NCI-H1436 treated with DMSO at 0.1 percent for 48 hours (cell line): ENCODE data around the gene WDFY4.

Source experiments
- DNase-seq: peaks from one replicate; lab custom pipeline; 2025; lab: John Stamatoyannopoulos, UW

WDFY4 gene

DNA sequence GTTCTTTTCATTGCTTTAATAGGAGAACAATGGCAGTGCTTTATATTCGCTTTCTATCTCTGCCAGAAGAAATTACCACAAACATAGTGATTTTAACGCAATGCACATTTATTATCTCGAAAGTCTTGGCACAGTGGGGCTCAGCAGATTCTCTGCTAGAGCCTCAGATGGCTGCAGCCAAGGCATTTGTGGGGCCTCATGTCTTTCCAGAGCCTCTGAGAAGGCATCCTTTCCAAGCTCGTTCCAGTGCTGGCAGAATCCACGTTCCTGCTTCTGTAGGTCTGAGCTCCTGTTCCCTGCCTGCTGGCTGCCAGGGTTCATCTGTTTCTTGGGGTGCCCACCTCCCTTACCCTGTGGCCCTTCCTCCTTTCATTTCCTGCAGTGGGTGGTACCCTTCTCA is 194.8 kb downstream of the WDFY4 start:
- DNase-seq = no peak

DNA sequence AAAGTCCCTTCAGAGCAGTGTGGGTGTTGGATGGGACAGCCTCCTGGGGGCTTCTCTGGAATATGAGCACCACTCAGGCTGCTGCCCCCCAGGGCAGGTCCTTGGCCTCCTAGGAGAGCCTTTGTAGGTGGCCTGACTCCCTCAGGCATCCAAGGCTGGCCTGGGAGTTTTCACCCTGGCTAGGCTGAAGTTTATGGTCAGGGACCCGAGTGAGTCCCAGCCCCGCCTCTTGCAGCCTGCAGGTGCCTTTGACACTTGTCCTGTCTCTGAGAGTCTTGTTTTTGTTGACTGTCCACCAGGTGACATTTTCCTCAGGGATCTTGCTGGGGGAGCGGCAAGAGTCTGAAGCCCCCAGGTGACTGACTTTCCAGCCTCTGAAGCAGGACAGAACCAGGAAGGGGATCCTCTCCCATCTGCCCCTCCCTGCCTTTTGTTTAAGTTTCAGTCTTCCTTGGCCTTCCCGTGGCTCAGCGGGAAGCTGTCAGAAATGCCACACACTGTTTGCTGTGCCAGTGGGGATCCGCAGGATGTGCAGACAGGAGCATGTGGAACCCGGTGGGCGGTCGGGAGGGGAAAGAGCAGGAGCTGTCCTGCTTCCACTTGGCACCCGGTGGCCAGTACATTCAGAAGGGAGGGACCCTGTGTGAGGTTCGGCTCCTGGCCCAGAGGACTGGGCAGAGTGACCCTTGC is 195.5 kb downstream of the WDFY4 start:
- no peak for DNase-seq

DNA sequence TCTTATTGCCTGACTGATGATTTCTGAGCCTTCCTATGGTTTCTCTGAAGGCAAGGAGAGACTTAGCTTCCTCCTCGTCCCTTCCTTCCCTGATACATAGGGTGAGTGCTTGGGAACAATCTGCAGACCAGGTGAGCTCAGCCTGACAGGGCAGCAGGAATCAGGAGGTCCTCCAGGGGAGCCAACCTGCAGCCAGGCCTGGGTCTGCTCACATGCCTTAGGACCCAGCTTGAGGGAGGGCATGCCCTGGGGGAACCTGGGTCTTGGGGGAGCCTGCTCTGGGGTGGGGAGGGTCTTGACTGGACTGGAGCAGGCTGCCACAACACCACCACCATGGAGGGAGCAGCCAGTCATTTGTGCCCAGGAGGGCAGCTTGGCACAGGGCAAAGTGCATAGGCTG is 197.3 kb downstream of the WDFY4 start:
- no peak for DNase-seq

DNA sequence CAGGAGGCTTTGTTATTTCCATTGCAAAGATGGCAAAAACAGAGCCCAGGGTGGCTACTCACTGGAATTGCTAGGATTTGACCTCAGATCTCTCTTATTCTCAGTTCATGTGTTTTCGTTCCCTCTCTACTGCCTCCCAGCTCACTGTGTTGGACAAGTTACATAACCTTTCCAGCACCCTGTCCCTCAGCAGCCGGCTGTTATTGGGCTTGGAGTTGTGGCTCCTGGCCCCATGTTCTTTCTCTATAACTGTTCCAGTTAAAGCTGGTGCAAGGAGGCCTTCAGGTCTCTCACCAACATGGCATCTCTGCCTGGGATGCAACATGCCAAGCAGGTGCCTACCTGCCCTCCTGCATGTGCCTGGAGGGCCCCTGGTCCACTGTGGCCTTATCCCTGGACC is 198.2 kb downstream of the WDFY4 start:
- DNase-seq = no peak

DNA sequence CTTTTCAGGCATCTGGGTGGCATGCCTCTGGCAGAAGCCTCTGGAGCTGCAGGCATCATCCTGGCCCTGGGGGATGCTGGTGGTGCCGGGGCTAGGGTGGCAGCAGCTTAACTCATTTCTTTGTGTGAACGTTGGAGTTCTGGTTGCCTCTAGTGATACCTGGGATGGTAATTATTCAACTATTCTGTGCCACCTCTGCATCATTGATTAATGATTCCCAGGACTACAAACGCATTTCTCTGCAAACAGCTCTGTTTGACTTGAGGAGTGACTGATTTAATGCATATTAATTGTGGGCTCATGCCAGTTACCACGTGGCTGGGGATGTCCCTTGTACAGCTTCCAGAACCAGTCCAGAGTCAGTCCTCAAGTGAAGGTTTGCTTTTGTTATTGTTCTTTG is 199.0 kb downstream of the WDFY4 start:
- DNase-seq = no peak

DNA sequence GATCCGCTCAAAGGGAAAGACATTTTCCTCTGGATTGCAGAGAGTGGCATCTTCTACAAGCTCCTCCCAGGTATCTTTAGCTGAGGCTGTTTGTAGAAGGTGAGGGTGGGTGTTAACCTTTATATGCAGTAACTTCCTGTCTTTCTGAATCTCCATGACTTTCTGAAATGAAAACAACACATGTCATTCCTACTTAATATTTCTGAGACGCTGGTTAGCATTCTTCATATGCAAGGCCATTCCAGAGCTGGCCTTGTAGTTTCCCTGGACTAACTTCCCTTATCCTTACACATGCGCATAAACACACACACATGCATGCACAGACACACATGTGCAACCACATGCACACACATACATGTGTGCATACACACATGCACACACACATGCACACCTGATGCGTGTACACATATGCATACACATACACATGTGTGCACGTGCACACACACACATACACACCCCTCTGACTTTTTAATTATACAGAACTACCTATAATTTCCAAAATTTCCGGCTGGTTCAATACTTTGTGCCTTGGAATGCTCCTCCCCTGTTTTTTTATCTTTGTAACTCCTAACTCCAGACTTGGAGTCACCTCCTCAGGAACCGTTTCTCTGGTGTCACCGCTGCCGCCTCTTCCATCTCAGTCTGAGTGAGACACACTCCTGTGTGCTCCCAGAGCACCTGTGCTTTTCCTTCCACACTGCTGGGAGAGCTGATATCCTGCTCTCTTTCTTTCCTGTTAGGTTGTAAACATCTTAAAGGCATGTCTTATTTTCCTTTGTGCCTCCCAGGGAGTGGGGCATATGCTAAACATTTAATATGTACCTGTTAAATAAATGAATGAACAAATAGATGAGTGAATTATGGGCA is 199.7 kb downstream of the WDFY4 start:
- DNase-seq = no peak

DNA sequence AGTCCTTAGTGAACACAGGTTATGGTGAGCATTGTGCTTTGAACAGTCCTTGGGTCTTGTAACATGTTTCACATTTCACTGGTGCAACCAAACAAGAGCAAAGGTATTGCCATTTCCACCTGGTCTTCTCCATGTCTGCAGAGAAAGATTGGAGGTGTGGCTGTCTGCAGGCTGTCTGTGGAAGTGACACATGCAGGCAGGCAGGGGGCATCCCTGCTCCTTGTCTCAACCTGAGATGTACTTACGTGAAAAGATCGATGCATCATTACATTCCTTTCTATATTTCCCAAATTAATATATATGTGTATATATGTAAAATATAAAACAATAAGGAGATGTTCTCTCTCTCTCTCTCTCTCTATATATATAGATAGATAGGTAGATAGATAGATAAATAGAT is 200.7 kb downstream of the WDFY4 start:
- DNase-seq = no peak

DNA sequence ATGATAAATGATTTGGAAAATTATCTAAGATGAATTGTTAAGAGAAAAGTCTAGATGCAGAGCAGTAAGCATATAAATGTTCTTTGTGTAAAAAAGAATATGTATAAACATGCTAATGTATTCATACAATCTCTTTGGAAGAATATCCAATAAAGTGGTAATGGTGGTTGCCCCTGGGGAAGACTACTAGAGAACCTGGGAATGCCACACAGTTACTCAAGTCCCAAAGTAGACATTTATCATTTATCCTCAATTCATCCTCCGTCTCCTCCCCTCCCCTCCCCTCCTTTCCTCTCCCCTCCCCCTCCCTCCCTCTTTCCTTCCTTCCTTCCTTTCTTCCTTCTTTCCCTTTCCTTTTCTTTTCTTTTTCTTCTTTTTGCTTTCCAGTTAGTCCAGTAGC is 203.3 kb downstream of the WDFY4 start:
- DNase-seq = no peak

DNA sequence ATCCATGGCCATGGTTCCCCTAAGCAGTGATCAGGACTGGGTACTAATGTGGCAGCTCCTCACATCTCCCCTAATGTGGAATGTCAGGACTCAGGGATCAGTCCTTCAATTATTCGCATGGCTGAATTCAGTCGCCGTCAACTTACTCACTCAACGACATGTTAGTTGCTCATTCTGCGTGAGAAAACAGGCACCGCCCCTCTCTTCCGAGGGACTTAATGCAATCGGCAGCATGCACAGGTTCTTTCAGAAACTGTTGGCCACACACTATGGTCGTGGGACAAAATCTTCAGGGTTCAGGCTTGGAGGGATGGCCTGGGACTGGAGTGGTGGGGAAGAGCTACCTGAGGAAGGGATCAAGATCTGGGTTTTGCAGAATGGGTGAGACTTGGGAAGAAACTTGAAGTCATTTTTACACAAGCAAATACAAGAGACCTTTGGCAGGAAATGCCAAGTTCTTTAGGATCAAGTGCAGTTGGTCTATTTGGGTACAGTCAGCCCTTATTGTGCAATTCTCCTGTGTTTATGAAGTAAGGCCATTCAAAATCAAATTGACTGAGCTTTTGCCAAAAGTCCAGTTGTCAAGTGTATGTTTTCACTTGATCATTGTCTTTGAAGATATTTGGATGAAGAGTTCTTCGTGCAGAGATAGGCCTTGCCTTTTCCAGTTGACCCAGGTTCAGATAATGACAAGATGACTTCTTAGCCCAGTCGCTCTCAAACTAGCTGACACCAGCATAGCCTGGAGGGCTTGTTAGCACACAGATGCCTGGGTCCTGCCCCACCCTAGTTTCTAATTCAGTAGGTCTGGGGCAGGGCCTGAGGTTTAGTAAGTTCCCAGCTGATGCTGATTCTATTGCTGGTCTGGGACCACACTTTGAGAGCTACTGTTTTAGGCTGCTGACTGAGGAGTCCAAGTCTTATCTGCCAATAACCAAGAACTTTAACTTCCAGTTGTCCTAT is 206.5 kb downstream of the WDFY4 start:
- no peak for DNase-seq

DNA sequence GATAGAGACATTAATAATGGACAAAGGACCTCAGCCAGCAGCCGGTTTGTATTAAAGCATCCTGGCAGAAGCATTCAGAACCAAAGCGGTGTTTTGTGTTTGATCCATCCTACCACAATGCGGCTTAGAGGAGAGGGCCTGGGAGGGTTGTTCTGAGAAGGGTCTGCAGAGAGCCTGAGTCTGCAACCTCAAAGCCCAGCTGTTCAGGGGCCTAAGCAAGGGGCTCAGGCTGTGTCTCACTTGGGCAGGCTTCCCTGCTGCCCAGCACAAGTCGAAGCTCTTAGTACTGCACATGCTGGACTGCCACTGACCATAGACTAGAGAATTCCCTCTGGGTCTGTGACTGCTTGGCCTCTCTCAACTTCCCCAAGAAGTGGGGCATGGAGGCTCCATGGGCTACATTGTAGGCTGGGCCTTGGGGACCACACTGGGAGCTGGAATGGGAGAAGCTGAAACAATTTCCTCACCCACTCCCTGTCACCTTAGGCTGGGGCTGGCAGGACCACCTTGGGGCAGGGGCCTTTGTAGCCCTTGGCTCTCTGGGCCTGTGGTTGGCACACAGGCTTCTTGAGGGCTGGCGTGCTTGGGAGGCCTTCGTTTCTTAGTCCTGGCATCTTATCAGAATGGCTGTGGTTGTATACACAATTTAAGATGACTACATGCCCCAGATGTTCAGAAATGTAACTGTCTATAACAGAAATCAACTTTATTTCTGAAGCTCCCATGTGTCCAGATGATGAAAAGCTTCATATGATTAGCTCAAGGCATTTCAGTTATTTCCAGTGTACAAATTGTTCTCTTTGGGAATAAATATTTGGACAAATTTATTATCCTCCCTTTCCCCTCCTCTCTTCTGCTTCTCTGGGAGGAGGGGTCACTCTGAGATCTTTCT is 210.5 kb downstream of the WDFY4 start:
- no peak for DNase-seq

DNA sequence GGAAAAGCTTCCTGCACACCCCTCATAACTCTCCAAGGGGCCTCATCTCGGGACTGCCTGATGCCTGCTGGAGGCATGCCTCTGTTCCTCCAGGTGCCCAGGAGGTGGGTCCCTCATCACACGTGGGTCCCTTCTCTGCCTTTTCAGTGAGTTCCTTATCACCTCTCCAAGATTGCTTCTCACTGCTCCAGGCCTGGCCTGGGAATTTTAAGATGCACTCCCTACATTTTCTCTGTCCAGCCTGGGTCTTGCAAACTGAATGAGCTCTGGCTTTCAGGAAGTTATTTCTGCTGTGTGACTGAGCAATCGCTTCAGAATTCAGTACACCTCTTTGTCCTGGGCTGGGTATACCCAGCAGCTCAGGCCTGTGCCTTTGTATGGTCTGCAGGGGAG is 211.1 kb downstream of the WDFY4 start:
- DNase-seq = no peak

DNA sequence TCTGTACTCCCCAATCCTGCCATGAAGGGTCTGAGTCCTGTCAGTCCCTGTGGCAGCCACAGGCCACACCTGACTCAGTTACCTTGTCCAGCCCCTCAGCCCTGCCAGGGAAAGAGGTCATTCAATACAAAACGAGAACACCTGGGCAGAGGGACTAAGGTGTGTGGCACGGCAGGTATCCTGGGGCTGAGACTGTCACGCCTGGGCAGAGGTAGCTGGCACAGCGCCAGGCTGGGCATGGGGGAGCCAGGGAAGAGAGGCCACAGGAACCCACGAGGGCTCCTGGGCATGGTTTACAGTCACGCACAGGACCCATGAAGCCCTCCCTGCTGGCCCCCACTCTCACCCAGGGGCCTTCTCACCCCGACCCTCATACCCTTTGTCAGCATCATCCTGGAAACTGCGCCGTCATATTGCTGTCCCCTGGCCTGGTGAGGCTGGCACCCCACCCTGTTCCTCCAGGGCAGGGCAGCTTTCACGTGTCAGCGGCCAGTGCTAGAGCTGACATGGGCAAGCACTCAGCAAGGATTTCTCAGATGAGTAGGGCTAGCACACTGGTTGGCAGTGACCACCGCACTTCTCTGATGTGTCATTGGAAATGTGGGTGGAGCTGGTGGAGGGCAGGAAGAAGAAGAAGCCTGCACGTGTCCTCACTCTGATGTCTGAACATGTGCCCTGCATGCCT is 212.2 kb downstream of the WDFY4 start:
- no peak for DNase-seq

DNA sequence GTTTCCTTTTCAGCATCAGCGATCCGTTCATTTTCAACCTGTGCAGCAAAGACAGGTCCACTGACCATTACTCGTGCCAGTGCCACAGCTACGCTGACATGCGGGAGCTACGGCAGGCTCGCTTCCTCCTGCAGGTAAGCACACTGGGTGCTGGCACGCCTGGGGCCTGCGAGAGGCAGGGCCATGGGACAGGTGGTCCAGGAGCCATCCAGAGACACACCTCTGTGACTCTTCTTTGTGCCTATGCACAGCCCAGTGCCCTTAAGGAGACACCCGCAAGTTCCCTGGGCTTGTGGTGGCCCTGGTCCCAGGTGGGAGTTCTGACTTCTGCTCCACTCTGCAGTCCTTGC is 212.7 kb downstream of the WDFY4 start:
- no peak for DNase-seq

DNA sequence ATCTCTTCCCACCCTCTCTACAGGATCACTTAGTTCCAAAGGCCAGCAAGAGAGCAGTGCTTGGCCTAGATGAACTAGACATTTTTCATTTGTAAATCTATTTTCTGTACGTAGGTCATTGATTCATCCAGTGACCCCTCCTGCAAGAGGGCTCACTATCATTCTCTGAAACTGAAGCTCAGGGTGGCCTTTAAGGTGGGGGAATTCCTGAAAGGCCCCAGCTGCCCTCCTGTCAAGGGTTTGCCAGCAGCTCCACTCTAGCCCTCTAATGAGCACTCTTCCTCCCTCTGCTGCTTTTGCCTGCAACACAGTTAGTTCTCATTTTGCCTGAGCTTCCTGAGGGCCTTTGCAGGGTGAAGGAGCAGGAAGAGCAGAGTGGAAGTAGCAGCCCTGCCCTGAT is 213.8 kb downstream of the WDFY4 start:
- DNase-seq = no peak

DNA sequence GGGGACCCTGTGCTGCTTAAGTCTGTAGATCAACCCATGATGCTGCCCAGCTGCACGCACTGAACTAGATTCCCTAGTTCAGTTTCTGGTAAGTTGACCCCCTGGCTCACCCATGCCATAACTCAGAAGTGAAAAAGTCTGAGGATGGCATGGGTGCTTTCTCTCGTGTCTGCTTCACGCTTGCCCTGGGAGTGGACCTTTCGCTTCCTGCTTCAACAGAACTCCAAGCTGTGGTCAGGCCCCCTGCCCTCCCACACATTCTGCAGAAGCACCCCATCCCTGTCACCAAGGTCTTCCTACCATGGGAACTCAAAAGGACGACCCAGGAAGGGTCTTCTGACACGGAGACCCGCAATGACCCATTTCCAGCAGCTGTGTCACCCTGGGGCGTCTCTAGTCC is 215.1 kb downstream of the WDFY4 start:
- no peak for DNase-seq

DNA sequence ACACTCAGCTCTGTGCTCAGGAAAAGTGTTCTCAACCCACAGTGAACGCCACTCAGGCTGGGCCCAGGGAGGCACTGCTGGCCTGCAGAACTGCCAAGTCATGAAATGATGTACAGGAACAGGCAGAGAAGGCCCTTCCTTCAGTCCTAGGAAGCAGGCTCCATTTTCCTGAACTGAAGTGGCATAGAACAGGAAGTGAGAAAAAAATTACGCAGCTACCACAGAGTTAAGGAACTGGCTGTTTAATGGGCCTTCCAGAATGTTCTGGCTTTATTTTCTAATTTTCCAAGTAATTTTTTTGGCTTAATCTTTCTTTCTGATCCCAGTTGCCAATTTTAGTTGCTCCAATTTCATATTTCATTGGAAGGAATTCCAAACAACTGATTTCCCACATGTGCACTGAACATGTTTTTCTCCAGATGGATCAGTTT is 215.7 kb downstream of the WDFY4 start:
- no peak for DNase-seq

DNA sequence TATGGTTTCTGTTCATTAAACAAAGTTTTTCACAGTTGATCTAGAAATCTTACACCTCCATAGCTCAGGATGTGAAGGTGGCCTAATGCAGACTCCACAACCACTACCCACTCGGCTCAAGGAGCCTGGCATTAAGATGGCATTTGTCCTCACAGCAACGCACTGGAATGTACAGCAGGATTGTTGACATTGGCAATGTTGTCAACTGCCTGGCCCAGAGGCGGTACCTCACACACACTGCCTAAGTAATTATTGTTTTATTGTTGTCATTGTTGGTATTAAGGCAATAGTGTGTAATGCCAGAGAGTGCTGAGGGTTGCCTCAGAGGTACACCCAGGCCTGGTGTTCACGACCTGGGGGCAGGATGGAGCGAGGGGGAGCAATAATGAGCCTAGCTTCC is 216.6 kb downstream of the WDFY4 start:
- DNase-seq = no peak

DNA sequence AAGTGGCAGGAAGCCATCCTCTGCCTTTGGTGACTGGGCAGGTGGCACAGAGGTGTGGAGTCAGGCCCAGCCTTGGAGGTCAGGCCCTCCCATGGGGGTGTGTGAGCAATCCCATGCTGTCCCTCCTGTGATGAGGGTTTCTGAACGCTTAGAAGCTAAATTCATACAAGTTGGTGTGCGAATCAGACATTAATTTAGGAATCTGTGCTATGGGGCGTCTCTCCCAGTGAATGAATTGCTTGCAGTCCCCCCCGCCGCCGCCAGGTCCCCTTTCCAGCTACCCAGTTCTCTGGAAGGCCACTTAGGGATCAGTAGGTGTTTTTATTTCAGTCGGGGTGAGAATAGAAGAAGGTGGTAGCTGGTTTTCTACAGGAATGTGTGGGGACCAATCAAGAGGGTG is 217.4 kb downstream of the WDFY4 start:
- no peak for DNase-seq

DNA sequence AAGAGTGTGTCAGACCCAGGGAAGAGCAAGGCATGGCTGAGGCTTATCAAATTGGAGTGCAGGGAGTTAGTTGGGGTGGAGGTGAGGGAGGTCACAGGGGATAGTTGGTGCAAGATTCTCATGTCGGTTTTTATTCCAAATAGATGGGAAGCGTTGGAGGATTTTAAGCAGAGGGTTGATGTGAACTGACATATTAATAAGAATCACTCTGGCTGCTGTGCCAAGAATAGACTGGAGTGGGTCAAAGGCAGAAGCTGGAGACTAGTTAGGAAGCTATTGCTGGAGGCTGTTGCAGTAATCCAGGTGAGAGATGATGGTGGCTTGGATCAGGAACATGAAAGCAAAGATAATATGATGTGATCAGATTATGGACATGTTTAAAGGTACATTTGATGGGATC is 218.5 kb downstream of the WDFY4 start:
- no peak for DNase-seq

DNA sequence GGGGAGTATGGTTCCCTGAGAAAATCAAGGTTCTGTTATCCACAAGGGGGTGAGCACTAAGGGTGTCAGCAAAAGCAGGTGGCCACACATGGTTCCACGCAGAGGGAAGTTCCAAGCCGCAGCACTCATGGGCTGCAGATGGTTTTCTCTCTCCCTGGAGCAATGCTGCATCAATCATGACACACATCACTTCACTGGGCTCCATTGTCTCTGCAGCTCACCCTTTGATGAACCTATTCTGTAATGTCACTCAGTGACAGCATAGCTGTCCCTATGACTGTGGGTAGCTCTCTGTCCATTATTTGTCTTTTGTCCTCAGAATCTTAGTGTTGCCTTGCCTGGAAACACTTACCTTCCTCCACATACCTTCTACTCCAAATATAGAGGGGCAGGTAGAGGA is 220.2 kb downstream of the WDFY4 start:
- DNase-seq = no peak

DNA sequence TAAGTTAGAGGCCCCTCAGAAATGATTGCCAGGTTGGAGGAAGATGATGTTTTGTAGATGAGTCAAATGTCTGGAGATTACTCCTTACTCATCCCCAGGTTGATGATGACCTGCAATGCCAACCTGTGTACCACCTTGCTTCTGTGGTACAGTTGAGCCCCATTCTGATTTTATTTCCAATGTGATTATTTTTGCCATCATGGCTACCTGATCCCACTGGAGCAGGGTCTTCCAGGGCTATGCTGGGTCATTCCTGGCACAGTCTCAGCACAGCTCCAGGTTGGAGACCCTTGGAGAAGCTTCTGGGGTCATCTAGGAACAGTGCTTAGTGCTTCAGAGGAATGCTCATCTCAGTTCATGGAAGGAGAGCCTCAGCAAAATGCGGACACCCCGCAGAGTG is 220.6 kb downstream of the WDFY4 start:
- no peak for DNase-seq
